Mesendoderm (in vitro differentiated cells): ENCODE results near the gene USP7.

ENCODE experiments used
- DNase-seq: peaks from one replicate; pipeline ENCODE4 v3.0.0; 2013
- H2AK5ac ChIP-seq: 2 replicates; pipeline ENCODE4 v1.6.1; 2013; ENCODE audit warnings: low read length, inconsistent platforms
- H2BK120ac ChIP-seq: 2 replicates; pipeline ENCODE4 v1.6.1; 2013; ENCODE audit warnings: low read depth, mild to moderate bottlenecking, low read length, moderate library complexity, mixed read lengths
- H2BK15ac ChIP-seq: replicated peaks from 2 replicates; pipeline ENCODE4 v1.6.1; 2013; ENCODE audit warnings: low read depth, mild to moderate bottlenecking, moderate library complexity
- H2BK5ac ChIP-seq: 2 replicates; pipeline ENCODE4 v1.6.1; 2013; ENCODE audit warnings: low read length, inconsistent platforms
- H3K18ac ChIP-seq: 2 replicates; pipeline ENCODE4 v1.6.1; 2013; ENCODE audit warnings: mild to moderate bottlenecking, low read length, mixed read lengths
- H3K23ac ChIP-seq: one replicate; pipeline ENCODE4 v1.6.1; 2013; ENCODE audit warnings: low read length
- H3K27ac ChIP-seq: 2 replicates; pipeline ENCODE4 v1.5.1; 2013; ENCODE audit warnings: low read depth, mild to moderate bottlenecking, inconsistent platforms, low read length, moderate library complexity
- H3K27me3 ChIP-seq: 2 replicates; pipeline ENCODE4 v1.6.1; 2013; ENCODE audit warnings: low read length, control low read depth, mild to moderate bottlenecking, inconsistent platforms; ENCODE audit not compliant: insufficient read depth, poor library complexity
- H3K36me3 ChIP-seq: 2 replicates; pipeline ENCODE4 v1.6.1; 2013; ENCODE audit warnings: low read length, inconsistent platforms; ENCODE audit not compliant: control insufficient read depth, insufficient read depth
- H3K4ac ChIP-seq: one replicate; pipeline ENCODE4 v1.6.1; 2013; ENCODE audit warnings: low read depth, mild to moderate bottlenecking, low read length, moderate library complexity
- H3K4me1 ChIP-seq: 2 replicates; pipeline ENCODE4 v1.6.1; 2013; ENCODE audit warnings: low read depth, low read length, inconsistent platforms; ENCODE audit not compliant: control insufficient read depth
- H3K4me2 ChIP-seq: 2 replicates; pipeline ENCODE4 v1.6.1; 2013; ENCODE audit warnings: low read length
- H3K4me3 ChIP-seq: 2 replicates; pipeline ENCODE4 v1.5.1; 2013; ENCODE audit warnings: mild to moderate bottlenecking, low read length
- H3K56ac ChIP-seq: one replicate; pipeline ENCODE4 v1.6.1; 2013; ENCODE audit warnings: low read length
- H3K79me1 ChIP-seq: 2 replicates; pipeline ENCODE4 v1.6.1; 2013; ENCODE audit warnings: low read length, inconsistent platforms
- H3K79me2 ChIP-seq: 2 replicates; pipeline ENCODE4 v1.6.1; 2013; ENCODE audit warnings: mild to moderate bottlenecking, low read length; ENCODE audit not compliant: control insufficient read depth, insufficient read depth
- H3K9ac ChIP-seq: 2 replicates; pipeline ENCODE4 v1.6.1; 2013; ENCODE audit warnings: low read length, inconsistent platforms
- H4K5ac ChIP-seq: one replicate; pipeline ENCODE4 v1.6.1; 2013; ENCODE audit warnings: low read length
- H4K8ac ChIP-seq: one replicate; pipeline ENCODE4 v1.6.1; 2013; ENCODE audit warnings: low read depth, mild to moderate bottlenecking, control low read depth, low read length, moderate library complexity
- WGBS: extraction: QIAGEN DNeasy Blood & Tissue Kit; methylation state at CpG from one replicate; pipeline ENCODE4 v1.1.7; 2013; ENCODE audit warnings: low lambda C conversion rate, missing lambda C conversion rate; ENCODE audit not compliant: insufficient coverage; ENCODE audit errors: extremely low coverage; 5-methylcytosine and 5-hydroxymethylcytosine counted together

Gene USP7

DNA sequence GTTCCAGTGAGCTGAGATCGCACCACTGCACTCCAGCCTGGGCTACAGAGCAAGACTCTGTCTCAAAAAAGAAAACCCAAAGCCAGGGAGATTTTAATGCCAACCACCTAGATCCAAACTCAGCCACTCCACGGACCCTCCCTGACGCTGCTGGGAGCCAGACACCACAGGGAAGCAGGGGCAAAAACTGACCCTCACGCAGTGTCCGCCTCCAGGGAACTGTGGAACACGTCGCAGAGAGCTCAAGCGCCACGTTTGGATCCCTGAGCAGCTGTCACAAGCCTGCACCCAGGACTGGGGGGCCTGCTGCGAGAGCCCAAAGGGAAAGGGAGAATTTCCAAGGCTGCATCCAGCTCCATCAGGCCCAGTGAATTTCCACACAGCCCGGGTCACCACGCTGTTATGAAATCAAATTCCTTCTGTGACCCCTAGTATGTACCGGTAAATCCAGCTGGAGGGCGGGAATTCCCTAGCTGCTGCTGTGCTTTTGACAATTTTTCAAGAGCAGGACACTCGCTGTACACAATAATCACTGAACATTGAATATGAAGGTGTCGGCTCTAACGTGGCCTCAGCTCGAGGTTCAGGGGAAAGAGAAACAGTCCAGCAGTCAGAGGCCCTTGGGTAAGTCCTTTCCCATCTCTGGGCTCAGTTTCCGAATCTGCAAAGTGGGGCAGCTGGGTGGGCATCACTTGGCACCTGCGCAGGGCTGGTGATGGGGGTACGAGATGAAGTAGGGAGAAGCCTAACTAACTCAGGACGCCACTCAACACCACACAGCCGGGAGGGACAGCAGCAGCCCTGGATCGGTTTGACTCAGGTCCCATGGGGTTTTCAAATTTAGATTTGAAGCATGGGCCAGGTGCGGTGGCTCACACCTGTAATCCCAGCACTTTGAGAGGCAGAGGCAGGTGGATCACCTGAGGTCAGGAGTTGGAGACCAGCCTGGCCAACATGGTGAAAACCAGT, 103.5 kb downstream of the USP7 start:
- H2BK5ac ChIP-seq = no peak overlapping the region
- H3K79me1 ChIP-seq = peaks cover 31% of the 10 kb centered on the region
- peaks cover 58% of the 10 kb centered on the region for H3K79me2 ChIP-seq
- no peak overlapping the region for H3K4me2 ChIP-seq
- H3K9ac ChIP-seq = no peak overlapping the region
- H3K4me3 ChIP-seq = no peak overlapping the region
- H4K5ac ChIP-seq = no peak overlapping the region
- peaks cover 12% of the 10 kb centered on the region for H3K4me1 ChIP-seq
- H3K23ac ChIP-seq = no peak overlapping the region
- no peak overlapping the region for H4K8ac ChIP-seq
- no peak overlapping the region for H3K4ac ChIP-seq
- WGBS = no CpG with 5 or more reads among the region's 25 CpGs
- H2BK120ac ChIP-seq = no peak overlapping the region
- peaks cover 10% of the 10 kb centered on the region for H3K36me3 ChIP-seq
- H2AK5ac ChIP-seq = no peak overlapping the region
- no peak overlapping the region for H3K56ac ChIP-seq
- DNase-seq = no peak
- no peak overlapping the region for H2BK15ac ChIP-seq
- H3K27me3 ChIP-seq = no peaks in the 10 kb centered on the region
- no peak overlapping the region for H3K18ac ChIP-seq
- H3K27ac ChIP-seq = no peak overlapping the region

DNA sequence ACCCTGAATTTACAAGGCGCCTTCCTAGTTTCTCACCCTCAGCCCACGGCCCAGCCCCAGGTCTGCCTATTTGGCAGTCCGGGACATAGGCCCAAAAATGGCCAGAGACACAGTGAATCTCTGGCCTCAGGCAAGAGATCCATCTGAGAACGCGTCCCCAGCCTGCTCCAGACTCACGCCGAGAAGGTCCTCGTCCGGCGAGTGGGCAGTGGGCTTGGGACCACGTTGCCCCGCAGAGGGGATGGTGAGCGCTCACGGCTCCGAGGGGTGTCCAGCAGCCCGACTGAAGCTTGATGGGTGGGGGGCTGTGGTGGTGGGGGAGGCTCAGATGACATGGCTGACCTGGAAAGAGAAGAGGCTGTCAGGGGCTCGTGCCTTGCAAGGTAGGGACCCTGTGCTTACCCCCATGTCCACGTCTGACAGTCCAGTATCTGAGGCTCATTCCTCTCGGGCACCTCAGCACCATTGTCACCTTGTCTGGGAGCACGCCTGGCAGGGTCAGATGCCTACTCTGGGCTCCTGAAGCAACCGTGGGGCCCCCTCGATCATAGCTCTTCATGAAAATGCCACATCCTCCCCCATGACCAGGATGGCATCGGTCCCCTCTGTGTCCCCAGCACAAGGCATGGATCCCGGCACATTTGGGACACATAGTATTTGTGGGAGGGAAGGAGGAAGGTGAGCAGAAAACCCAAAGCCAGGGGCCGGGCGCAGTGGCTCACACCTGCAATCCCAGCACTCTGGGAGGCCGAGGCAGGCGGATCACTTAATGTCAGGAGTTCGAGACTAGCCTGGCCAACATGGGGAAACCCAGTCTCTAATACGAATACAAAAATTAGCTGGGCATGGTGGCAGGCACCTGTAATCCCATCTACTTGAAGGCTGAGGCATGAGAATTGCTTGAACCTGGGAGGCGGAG, 104.5 kb downstream of the USP7 start:
- Histone ChIP-seq H2AK5ac (no peak overlapping the region), H3K36me3 (peaks cover 10% of the 10 kb centered on the region), H2BK15ac (no peak overlapping the region)

DNA sequence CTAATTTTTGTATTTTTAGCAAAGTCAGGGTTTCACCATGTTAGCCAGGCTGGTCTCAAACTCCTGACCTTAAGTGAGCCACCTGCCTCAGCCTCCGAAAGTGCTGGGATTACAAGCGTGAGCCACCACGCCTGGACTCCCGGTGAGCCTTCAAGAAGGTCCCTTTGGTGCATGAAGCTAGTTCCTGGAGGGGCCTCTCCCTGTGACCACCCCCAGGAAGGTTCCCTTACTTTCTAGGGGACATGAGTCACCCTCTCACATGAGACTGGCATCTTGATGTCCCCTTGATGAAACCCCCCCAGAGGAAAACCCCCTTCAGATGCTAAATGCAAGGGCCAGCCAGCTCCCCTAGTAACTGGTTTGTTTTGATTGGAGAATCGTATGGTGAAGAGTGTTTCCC, 107.7 kb downstream of the USP7 start:
- no peak overlapping the region for H2BK15ac ChIP-seq
- no peak overlapping the region for H3K4me2 ChIP-seq
- H3K23ac ChIP-seq = no peak overlapping the region
- no peak overlapping the region for H3K56ac ChIP-seq
- H2BK5ac ChIP-seq = no peak overlapping the region
- H3K4ac ChIP-seq = no peak overlapping the region
- H2BK120ac ChIP-seq = no peak overlapping the region
- no peaks in the 10 kb centered on the region for H3K4me1 ChIP-seq
- H3K79me2 ChIP-seq = peaks cover 17% of the 10 kb centered on the region
- no peak for DNase-seq
- peaks cover 12% of the 10 kb centered on the region for H3K79me1 ChIP-seq
- H3K27me3 ChIP-seq = no peaks in the 10 kb centered on the region
- H3K36me3 ChIP-seq = peaks cover 10% of the 10 kb centered on the region
- no peak overlapping the region for H3K4me3 ChIP-seq
- H4K8ac ChIP-seq = no peak overlapping the region
- no peak overlapping the region for H2AK5ac ChIP-seq
- WGBS = no CpG with 5 or more reads among the region's 5 CpGs
- H3K18ac ChIP-seq = no peak overlapping the region
- H3K9ac ChIP-seq = no peak overlapping the region
- H3K27ac ChIP-seq = no peak overlapping the region
- no peak overlapping the region for H4K5ac ChIP-seq

More for the DNA sequence above, 104.5 kb downstream of the USP7 start:
- Histone ChIP-seq H3K4me3 (no peak overlapping the region), H3K18ac (no peak overlapping the region), H3K4me1 (peaks cover 7% of the 10 kb centered on the region), H2BK120ac (no peak overlapping the region), H2BK5ac (no peak overlapping the region), H3K9ac (no peak overlapping the region), H3K4ac (no peak overlapping the region), H3K23ac (no peak overlapping the region), H4K5ac (no peak overlapping the region), H4K8ac (no peak overlapping the region), H3K27ac (no peak overlapping the region), H3K4me2 (no peak overlapping the region), H3K56ac (no peak overlapping the region), H3K79me2 (peaks cover 48% of the 10 kb centered on the region), H3K27me3 (no peaks in the 10 kb centered on the region), H3K79me1 (peaks cover 29% of the 10 kb centered on the region)
- no CpG with 5 or more reads among the region's 31 CpGs for WGBS
- DNase-seq = no peak

DNA sequence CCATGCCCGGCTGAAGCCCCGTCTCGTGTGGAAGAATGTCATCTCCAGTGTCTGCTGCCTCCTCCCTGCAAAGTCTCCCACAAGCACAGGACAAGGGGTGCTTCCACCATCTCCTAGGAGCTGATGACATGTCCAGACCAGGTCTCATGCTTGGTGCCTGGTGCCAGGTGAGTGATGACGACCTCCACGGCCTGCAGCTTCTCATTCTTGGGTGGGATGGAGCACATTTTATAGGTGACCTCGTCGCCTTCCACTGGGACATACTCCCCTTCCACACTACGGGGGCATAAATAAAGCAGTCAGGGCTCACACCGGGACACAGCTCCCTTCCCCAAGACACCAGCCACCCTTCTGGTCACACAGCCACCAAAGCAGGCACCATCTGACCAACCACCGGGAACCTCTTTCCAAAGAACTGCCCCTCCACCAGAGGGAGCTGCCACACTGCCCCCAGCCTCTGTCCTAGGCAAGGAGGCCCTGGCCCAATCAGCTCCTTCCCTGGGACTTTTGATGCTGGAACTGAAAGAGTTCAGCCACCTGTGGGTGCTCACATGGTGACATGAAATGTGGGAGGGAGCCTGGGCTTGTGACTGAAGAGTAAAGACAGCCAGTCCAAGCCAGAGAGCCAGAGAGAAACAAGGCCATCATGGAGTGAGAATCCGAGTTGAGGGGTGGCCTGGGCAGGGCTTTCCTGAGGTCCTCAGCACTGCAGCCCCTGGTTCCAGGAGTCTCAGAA, 108.5 kb downstream of the USP7 start:
- Histone ChIP-seq H4K5ac (no peak overlapping the region), H3K27ac (no peak overlapping the region), H3K79me2 (peaks cover 14% of the 10 kb centered on the region), H3K18ac (no peak overlapping the region), H3K4ac (no peak overlapping the region), H4K8ac (no peak overlapping the region), H2BK15ac (no peak overlapping the region), H3K4me3 (no peak overlapping the region), H2AK5ac (no peak overlapping the region), H3K27me3 (no peaks in the 10 kb centered on the region), H3K36me3 (peaks cover 10% of the 10 kb centered on the region), H2BK5ac (no peak overlapping the region), H3K56ac (no peak overlapping the region), H3K4me2 (no peak overlapping the region), H3K79me1 (peaks cover 9% of the 10 kb centered on the region), H3K9ac (no peak overlapping the region), H2BK120ac (no peak overlapping the region), H3K4me1 (no peaks in the 10 kb centered on the region), H3K23ac (no peak overlapping the region)
- no peak for DNase-seq
- no CpG with 5 or more reads among the region's 11 CpGs for WGBS

DNA sequence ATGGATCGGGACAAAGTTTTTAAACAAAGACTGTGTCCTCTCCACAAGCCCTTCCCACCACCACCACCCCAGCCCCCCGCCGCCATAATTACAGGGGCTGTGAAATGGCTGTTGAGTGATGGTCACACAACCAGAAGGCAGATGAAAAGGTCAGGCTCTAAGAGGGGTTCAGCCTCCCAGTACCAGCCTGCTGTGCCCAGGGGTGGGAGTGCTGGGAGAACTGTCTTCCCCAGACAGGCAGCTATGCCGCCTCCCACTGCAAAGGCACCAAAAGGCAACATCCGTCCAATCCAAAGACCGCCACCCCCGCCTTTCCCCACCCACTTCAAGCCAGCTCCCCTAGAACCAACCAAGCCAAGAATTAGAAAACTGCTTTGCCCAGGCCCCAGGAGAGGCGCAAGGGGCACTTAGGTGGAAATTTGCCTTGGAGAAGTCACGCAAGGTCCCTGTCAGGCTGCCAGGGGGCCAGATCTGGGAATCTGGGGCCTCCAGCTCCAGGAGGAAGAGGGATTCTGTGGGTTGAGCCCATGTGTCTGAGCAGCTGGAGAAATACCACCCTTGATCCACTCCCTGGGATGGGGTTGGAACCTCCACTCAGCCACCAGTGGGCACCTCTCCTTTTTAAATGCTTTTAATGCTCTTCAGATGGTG, 109.3 kb downstream of the USP7 start:
- Histone ChIP-seq H2BK5ac (no peak overlapping the region), H3K4me2 (no peak overlapping the region), H4K5ac (no peak overlapping the region), H3K4me1 (no peaks in the 10 kb centered on the region), H3K27ac (no peak overlapping the region), H2BK15ac (no peak overlapping the region), H3K27me3 (no peaks in the 10 kb centered on the region), H2AK5ac (no peak overlapping the region), H3K4me3 (no peak overlapping the region), H3K4ac (no peak overlapping the region), H3K79me2 (peaks cover 9% of the 10 kb centered on the region), H3K9ac (no peak overlapping the region), H4K8ac (no peak overlapping the region), H3K23ac (no peak overlapping the region), H3K79me1 (peaks cover 7% of the 10 kb centered on the region), H3K18ac (no peak overlapping the region), H3K56ac (no peak overlapping the region), H3K36me3 (peaks cover 14% of the 10 kb centered on the region), H2BK120ac (no peak overlapping the region)
- DNase-seq = no peak
- no CpG with 5 or more reads among the region's 9 CpGs for WGBS
